ENCODE data around the gene HCCS.
"Not testable (repeated sequence)": the region's sequence is repeated elsewhere in the genome, so short reads cannot be mapped to it uniquely, and the experiment has no call there.

HCCS gene

DNA sequence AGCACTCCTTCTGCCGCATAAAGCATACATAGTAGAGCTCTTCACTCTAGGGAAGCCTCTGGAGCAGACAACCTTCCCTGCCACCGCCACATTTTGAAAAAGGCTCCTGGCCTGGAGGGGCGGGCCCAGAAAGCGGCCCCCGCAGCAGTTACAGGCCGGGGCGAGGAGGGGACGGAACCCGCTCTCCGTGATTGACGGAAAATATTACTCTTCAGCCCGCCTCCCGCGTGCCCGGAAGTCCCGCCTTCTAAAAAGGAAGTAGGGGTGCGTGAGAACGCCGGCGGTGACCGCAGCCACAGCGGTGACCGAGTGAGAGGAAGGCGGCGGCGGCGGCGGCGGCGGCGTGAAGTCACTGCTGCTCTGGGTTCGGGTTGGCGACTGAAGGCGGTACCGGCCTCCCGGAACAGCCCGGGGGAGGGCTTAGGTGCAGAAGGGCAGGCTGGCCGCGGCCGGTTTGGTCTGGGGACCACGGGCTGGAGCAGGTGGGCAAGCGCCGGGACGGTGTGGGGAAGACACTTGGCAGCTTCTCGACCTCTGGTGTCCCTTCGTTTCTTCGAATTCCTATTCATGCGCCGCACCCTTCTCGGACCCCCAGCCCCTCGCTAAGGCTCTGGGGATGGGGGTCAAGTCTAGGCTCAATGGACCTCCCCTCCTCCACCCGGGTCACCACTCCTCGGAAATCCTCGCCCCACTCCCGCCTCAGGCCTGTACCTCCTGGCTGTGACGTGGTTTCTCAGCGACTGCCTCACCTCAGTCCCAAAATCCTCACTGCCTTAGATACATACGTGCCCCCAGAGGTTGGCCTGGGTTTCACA is at the start of gene HCCS:
HCCS (plus strand) TSS at position 296 of the 815 bp plus-strand sequence. CDS start 729 bp downstream, outside the sequence.
- peak; percentile 64 for DNase-seq

DNA sequence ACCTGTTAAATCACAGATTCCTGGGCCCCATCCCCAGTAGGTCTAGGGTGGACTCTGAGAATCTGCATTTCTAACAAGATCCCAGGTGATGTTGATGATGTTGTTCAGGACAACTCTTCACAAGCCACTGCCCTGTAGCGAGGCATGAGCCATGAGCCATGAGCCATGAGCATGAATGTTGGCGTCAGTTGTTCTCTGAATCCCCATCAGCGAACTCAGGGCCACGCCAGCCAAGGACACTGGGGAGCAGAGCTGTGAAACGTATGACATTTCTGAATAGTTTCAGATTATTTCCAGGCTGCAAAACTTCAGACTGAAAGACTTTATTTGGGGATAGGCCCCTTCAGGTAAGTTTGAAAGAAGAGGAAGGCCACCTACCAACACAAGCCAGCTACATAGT is 46.9 kb upstream of the HCCS start:
- DNase-seq = no peak

DNA sequence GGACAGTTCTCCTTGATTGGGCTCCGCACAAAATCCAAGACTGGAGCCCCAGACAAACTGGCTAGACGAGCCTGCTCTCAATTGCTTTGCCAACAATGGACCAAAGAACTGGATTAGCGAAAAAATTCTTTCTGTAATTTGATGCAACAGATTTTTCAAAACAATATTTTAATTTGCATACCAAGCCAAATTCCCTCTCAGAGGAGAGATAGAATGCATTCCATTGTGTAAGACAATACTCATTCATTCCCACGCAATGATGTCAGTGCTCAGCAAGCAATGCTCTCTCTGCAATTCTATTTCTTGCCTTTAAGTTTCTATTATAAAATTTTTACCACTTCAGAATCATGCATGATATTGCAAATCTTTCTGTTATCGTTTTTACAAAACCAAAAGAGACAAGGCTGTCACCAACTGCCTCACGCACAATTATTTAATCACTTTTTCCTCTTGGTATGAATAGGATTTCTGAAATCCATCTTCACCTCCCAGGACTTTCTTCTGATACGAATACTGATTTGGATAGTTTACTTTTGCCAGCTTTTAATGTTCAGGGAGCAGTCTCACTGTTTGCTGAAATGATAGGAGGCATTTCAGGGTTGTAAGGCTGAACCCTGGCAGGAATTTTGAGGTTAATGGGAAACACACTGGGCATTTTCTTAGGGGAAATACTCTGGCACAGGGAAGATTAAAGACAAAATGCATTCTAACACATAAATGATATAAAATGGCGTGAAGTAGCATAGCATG is 46.1 kb upstream of the HCCS start:
- DNase-seq = no peak

DNA sequence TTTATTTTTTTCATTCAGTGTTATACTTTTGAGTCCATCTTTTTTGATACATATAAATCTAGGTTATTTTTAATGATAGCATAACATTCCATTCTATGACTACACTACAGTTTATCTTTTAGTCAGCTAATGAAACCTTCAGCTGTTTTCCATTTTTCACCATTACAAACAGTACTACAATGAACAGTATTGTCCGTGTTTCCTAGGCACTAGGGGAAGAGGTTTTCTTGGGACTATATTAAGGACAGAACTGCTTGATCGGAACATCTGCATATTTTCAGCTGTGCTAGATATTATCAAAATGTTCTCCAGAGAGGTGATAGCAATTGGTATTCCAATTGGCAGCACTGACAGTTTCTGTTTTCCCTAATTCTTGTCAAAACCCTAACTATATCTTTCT is 44.3 kb upstream of the HCCS start:
- DNase-seq = no peak

DNA sequence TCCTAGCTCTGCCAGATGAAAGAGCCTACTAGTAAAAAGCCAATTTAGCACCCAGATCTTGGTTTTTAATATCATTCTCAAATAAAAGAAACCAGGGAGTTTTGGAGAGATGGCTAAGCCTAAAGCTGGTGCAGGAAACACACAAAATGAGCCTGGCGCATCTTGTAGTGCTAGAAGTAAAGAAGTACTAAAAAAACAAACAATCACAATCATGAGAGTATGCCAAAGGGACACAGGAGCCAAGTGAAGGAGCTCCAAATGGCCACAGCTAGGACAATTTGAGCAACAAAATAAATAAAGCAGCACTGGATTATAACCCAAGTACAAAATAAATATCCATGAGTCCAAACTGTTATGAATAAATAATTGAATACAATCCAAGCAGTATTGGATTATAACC is 37.8 kb upstream of the HCCS start:
- no peak for DNase-seq

DNA sequence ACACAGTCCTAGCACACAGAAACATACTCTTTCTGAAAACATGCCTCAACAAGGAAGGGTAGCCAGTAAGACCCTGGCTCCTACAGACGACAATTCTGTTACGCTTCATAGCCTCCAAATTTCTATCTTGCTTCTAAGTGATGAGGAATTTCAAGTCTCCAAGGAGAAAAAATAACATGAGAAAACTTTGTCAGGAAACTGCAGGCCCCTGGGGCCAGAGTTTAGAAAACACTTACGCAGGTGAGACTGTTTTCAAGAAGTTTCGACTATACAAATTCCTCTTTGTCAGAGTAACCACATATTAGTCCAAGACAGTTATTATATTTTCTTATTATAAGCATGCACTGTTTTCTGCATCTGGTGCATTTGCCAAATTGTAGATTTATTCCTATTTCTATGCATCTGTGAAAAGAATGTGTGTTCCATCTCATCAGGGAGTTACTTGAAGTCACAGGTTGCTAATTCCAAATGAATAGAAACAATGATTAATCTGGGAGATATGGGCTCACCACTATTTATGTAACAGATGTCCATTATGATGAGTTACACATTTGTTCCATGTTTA is 30.3 kb upstream of the HCCS start:
- DNase-seq = no peak

DNA sequence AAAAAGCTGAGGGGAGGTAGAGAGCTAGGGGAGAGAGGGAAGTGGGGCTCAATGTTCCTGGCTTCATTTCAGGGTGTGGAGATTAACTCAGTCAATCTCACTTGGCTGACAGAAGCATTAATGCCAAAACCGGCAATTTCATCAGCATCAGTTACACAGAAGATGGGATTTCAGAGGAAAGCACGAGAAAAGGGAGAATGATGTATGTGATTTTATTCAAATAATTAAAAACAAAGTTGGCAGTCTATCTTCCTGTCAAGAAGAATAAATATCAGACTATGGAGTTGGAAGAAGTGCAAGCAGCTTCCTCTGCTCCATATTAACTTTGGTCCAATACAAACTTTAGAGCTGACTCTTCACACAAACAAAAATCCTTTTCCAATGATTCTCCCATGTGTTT is 29.6 kb upstream of the HCCS start:
- DNase-seq = no peak

DNA sequence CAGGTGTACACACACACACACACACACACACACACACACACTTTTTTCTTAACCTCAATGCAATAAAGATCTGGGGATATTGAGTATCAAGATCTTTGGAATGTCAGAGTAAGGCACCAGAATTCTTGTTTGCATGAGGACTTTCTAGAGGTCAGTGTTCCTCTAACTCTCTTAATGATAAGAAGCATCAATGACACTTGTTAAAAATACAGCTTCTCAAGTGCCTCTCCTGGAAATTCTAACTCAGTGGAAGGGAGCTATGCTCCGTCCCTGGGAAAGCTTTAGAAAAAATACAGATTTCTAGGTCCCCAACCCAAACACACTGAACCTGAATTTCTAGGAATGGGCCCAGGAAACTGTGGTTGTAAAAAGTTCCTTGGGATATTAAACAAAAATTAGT is 25.8 kb upstream of the HCCS start:
- DNase-seq = no peak

DNA sequence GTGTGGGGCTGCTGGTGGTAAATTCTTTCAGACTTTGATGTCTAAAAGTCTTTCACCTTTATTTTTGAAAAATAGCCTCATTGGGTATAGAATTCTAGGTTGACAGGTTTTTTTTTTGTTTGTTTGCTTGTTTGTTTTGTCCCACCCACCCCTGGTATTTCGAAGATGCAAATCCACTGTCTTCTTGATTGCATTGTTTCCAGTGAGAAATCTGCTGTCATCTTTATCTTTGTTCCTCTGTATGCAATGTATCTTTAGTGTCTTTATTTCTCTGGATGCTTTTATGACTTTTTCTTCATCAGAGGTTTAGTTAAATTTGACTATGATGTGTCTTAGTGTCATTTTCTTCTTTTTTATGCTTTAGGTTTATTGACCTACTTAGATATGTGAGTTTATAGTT is 21.3 kb upstream of the HCCS start:
- no peak for DNase-seq

DNA sequence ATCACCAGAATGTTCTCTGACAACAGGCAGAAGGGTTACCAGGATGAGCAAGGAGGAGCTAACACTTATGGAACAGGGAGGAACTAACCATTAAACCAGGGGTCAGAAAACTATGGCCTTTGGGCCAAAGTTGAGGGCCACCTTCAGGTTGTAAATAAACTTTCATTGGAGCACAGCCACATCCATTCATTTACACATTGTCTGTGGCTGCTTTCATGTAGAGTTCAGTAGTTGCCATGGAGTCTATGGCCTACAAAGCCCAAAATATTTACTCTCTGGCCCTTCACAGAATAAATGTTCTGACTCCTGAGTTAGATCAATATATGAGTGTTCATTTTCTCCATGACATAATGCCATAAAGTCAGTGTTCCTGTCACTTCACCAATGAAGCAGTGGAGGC is 13.2 kb upstream of the HCCS start:
- DNase-seq = no peak

DNA sequence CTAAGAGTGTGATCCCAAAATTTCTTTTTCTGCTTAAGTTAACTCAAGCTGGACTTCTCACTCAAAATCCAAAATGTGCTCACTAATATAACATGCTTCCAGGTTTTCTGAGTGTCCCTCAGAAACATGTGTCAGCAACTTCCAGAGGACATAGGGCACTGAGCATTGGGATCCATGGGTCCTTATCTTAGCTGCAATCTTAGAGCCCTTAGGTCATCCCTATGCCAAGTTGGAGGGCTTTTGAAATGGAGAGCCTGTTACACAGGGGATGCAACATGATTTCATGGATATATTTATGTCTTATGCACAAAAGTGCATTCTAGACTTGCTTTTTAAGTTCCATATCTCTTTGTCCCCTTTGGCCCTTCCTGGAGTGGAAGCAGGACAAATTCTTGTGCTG is 11.7 kb upstream of the HCCS start:
- DNase-seq = no peak

DNA sequence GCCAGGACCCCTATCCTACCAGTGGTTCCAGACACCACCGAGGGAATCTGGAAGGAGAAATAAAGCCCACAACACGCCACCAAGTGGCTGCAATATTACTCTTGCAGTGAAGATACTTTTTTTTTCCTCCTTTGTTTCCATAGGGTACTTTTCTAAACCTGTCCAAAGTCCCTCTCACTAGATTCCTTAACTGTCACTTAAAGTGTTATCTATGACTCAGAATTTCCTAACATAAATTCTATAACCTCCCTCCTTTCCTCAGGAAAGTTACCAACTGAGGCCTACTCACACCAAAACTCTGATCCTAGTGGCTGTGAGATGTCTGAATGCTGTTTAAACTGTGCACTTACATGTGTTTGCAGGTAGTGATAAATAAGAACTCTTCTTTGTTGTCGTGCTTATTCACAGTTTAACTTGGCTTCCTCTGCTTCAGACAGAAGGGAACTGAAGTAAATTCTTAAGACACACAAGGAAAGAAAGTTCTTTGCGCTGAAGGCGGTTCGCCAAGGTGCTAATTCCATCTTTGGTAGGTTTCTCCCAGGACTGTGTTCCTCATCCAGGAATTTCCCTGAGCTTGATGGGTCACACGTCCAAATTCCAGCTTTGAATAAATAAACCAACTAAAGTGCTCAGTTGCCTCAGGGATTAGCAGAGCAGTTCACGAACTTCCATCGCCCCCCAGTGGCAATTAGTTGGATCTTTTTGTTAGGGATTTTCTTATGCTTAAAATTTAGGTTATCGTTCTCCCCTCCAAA is 10.7 kb upstream of the HCCS start:
- DNase-seq = no peak

DNA sequence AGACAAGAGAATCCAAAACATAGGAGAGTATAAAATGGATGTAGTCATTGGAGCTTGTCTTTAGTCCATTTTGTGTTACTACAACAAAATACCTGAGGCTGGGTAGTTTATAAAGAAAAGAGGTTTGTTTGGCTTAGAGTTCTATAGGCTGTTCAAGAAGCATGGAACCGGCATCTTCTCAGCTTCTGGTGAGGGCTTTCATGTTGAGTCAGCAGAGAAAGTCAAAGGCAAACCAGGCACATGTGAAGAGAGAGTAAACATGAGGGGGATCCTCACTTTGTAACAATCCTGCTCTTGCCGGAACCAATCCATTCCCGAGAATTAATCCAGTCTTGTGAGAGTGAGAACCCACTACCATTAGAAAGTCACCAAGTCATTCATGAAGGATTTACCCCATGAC is 8.1 kb upstream of the HCCS start:
- no peak for DNase-seq

DNA sequence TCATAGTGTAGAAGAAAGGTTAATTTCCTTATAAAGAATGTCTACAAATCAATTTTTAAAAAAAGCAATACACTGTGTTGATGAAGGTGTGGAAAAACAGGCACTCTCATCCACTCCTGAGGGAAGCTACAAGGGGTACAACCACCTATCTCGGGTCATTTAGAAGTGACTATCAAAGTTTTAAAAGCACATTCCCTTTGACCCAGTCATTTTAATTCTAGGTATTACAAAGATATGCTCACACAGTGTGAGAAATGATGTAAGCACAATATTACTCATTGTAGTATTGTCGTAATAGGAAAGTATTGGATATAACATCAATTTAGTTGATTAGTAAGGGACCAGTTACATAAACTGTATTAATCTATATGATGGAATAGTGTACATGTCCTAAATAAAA is 7.4 kb upstream of the HCCS start:
- DNase-seq = no peak

DNA sequence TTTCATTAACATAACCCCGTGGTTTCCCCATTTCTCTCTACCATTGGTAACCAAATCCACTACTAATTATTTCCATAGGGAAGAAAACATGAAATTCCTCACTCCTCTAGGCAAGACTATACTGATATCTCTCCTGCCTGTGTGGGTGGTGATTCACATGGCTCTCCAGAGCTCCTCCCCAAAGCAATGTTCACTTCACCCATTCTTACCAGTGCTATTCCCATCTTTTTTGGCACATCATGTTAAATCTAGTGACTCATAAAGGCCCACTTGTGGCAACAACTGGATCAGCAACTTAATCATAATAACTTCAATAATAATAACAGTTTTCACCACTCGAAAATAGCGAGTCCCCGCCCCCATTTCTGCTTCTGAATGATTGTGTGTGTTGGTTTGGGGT is 6.1 kb upstream of the HCCS start:
- no peak for DNase-seq

DNA sequence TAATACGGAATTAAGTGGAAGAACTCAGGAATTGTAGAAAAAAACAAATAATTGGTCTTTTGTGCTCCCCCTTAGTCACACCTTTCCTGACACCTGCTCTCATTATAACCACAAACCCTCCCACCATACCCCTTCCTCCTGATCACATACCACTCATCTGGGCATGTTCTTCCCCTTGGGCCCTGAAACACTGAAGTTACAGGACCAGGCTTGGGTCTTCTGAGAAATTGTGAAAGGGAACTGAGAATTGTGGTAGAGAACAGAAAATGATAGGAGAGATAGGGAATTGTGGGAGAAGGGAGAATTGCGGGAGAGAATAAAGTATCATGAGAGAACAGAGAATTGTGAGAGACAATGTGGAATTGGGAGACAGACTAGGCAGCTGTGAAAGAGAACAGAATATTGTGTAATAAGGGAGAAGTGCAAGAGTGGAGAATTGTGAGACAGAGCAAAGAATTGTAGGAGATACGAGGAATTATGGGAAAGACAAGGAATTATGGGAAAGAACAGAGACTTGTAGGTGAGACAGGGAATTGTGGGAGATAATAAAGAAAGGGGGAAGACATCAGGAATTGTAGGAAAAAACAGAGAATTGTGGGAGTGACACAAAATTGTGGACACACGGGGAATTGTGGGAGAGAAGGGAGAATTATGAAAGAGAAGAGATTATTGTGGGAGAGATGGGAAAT is 2.7 kb upstream of the HCCS start:
- no peak for DNase-seq

DNA sequence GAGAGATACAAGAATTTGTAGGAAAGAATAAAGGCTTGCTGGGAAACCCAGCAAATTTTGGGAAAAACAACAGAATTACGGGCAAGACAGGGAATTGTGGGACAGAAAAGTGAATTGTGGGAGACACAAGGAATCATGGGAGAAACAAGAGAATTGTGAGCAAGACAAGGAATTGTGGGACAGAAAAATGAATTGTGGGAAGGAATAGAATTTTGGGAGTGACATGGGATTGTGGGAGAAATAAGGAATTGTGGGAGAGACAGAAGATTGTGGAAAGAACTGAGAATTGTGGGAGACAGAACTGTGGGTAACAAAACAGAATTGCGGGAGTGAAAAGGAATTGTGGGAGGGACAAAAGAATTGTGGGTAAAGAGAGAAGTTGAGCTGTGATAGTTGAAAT is 1.2 kb upstream of the HCCS start:
- DNase-seq = no peak

DNA sequence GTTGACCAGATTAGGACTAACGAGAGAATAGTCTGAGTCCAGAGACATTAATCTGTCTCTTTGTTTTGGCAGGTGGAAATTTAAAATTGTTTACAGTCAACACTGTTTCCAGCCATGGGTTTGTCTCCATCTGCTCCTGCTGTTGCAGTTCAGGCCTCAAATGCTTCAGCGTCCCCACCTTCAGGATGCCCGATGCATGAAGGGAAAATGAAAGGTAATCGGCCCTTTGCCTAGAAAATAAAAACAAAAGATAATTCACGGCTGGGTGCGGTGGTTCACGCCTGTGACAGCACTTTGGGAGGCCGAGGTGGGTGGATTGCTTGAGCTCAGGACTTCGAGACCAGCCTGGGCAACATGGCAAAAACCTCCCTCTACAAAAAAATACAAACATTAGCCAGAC is 815 bp downstream of the HCCS start:
- no peak for DNase-seq

DNA sequence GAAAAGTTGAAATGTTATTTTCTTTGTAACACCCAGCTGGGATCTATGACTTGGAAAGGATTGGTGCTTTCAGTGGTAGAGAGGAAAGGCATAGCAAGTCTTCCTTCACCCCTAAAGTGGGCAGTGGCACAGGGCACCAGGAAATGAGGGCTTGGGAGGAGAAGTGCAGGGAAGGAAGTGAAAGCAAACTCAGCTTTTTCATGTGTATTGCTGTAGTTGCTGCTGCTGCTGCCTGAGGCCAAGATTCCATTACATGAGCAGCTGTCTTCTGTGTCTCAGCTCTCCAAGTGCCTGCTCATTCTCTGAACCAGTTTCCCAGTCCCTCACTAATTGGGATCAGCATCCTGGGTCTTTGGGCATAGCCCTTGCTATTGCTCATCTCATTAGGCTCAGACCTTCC is 2.6 kb downstream of the HCCS start:
- DNase-seq = no peak

DNA sequence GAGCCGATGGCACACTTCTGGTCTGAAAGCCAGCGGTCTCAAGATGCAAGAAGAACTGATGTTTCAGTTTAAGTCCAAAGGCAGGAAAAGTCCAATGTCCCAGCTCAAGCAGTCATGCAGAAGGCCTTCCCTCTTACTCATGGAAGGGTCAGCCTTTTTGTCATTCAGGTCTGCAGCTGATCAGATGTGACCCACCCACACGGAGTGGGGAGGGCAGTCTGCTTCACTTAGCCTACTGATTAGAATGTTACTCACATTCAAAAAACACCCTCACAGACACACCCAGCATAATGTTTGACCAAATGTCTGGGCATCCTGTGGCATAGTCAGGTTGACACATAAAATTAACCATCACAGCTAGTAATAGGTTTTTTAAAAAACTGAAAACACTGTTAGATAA is 6.6 kb downstream of the HCCS start:
- no peak for DNase-seq

DNA sequence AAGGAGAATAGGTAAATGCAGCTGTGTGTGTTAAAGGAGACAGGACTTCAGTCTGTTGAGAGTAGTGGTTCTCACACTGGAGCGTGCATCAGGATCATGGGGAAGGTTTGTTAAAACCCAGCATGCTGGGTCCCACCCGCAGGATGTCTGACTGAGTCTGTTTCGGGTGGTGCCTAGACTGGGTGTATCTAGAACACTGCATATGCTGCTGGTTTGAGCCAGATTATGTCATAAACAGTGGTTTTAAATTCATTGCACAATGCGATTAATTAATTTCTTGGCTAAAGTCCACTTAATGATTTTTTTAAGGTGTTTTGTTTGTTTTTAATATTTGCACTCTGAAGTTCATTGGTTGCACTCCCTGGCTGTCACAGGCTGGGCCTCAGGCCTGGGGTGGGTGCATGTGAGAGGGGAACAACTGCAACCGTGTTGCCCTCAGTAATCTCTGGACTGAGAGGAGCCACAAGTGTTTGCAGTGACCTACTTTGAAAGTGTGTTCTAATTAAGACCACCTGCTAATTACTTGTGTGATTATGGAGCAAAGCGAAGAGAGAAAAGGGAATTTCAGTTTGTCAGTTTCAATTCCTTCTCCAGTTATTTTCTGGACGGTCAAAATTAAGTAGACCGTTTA is 8.3 kb downstream of the HCCS start:
- no peak for DNase-seq

DNA sequence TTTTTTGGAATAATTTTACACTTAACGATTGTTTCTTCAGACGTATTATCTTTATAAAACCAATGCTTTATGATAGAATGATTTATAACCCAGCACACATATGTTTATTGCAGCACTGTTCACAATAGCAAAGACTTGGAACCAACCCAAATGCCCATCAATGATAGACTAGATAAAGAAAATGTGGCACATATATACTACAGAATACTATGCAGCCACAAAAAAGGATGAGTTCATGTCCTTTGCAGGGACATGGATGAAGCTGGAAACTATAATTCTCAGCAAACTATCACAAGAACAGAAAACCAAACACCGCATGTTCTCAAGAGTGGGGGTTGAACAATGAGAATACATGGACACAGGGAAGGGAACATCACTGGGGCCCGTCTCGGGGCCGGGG is 12.0 kb downstream of the HCCS start:
- not testable (repeated sequence) for DNase-seq

Data from NCI-H524 treated with DMSO at 0.1 percent for 48 hours (cell line).